Keratinocyte (primary cell): ENCODE results near the gene NPFFR1. TPM values are rescaled to one million over a fixed set of nuclear protein-coding genes. Genes with fewer than 3 reads are reported as not detected.

Source experiments
- DNase-seq: peaks from one replicate; pipeline ENCODE4 v3.0.0-alpha.2; 2011; ENCODE audit warnings: low read depth, missing footprints, low spot score
- FAIRE-seq: peaks from 2 replicates; lab custom pipeline; 2011; peaks lifted over from hg19 to GRCh38; lab: Jason Lieb, UNC
- H2AFZ ChIP-seq: 2 replicates; pipeline ENCODE4 v1.6.0; 2012; ENCODE audit warnings: low read length, control low read depth, inconsistent platforms; ENCODE audit not compliant: control insufficient read depth
- H3K27ac ChIP-seq: 2 replicates; pipeline ENCODE4 v1.5.1; 2011; ENCODE audit warnings: low read length; ENCODE audit not compliant: control insufficient read depth, insufficient read depth
- H3K27me3 ChIP-seq: 3 replicates; pipeline ENCODE4 v1.6.0; 2011; ENCODE audit warnings: low read length; ENCODE audit not compliant: control insufficient read depth, insufficient read depth; ENCODE audit errors: extremely low read depth
- H3K36me3 ChIP-seq, 2 experiments: 2 replicates in 1 of 2; 3 replicates in 1 of 2; pipeline ENCODE4 v1.5.1; 2011; ENCODE audit warnings: low read length in 2 of 2, mild to moderate bottlenecking in 1 of 2; ENCODE audit not compliant: control insufficient read depth in 2 of 2, insufficient read depth in 2 of 2; ENCODE audit errors: extremely low read depth in 1 of 2
- H3K4me1 ChIP-seq: 3 replicates; pipeline ENCODE4 v1.5.1; 2011; ENCODE audit warnings: low read length; ENCODE audit not compliant: control insufficient read depth, insufficient read depth; ENCODE audit errors: extremely low read depth
- H3K4me2 ChIP-seq: 3 replicates; pipeline ENCODE4 v1.6.0; 2011; ENCODE audit warnings: low read depth, low read length; ENCODE audit not compliant: control insufficient read depth, insufficient read depth; ENCODE audit errors: extremely low read depth
- H3K4me3 ChIP-seq, 3 experiments: fragments of 200-600 bp in 1 of 3; sonication (generic) in 1 of 3; 2 replicates in 2 of 3; 3 replicates in 1 of 3; pipeline ENCODE4 v1.5.1; 2011 to 2016; ENCODE audit warnings: low read length in 3 of 3, mild to moderate bottlenecking in 3 of 3, control low read depth in 2 of 3, inconsistent platforms in 1 of 3, low read depth in 1 of 3, mixed read lengths in 1 of 3, mixed run types in 1 of 3, moderate library complexity in 1 of 3; ENCODE audit not compliant: control insufficient read depth in 2 of 3, insufficient read depth in 2 of 3; ENCODE audit errors: extremely low read depth in 1 of 3
- H3K79me2 ChIP-seq: 2 replicates; pipeline ENCODE4 v1.6.0; 2012; ENCODE audit warnings: low read length; ENCODE audit not compliant: control insufficient read depth, insufficient read depth
- H3K9ac ChIP-seq: 3 replicates; pipeline ENCODE4 v1.6.0; 2011; ENCODE audit warnings: low read length; ENCODE audit not compliant: control insufficient read depth, insufficient read depth; ENCODE audit errors: extremely low read depth
- H3K9me1 ChIP-seq: 3 replicates; pipeline ENCODE4 v1.6.0; 2011; ENCODE audit warnings: low read length; ENCODE audit not compliant: control insufficient read depth, insufficient read depth; ENCODE audit errors: extremely low read depth
- H3K9me3 ChIP-seq: 2 replicates; pipeline ENCODE4 v1.5.1; 2012; ENCODE audit warnings: low read depth, low read length; ENCODE audit not compliant: control insufficient read depth
- H4K20me1 ChIP-seq: 3 replicates; pipeline ENCODE4 v1.6.0; 2011; ENCODE audit warnings: low read length; ENCODE audit not compliant: control insufficient read depth, insufficient read depth; ENCODE audit errors: extremely low read depth
- EZH2 ChIP-seq: IDR thresholded peaks from one replicate; pipeline ENCODE4 v1.6.1; 2012; ENCODE audit warnings: inconsistent platforms, mild to moderate bottlenecking, low read length, moderate library complexity
- dilution Hi-C: fragments of 300-500 bp; cut with MboI; formaldehyde crosslinking; loops from one replicate; pipeline ENCODE4 v1.7.0; 2020; ENCODE audit warnings: low sequenced_read_pairs; ENCODE audit not compliant: extremely low pct_ligation_motif_present
- polyA plus RNA-seq, 5 experiments: library from polyadenylated mRNA; depleted of rRNA in 3 of 5; stranded (reverse) in 3 of 5; stranded (forward) in 1 of 5; unstranded in 1 of 5; fragments of >200 nt; gene quantifications; 1 replicate in 1 of 5; 2 replicates in 3 of 5; 3 replicates in 1 of 5; pipeline versions ENCODE4 v1.2.1 to v1.2.3, GENCODE V29; 2011 to 2012; ENCODE audit warnings: missing spikeins in 2 of 5, low read depth in 1 of 5, low replicate concordance in 1 of 5
- TF ChIP-seq, protein P1 (sequence below), 3 experiments: IDR thresholded peaks in 1 of 3; conservative IDR thresholded peaks in 1 of 3; optimal IDR thresholded peaks in 1 of 3; 2 replicates in 2 of 3; 3 replicates in 1 of 3; pipeline versions ENCODE3 to v1.5.1; 2011; ENCODE audit warnings: low read length in 3 of 3, mild to moderate bottlenecking in 3 of 3, moderate library complexity in 2 of 3, control low read depth in 1 of 3, inconsistent platforms in 1 of 3; ENCODE audit not compliant: insufficient read depth in 2 of 3; ENCODE audit errors: extremely low read depth in 1 of 3

NPFFR1 gene
- polyA plus RNA-seq, 1 donor (not counting 4 experiments of a cell fraction or from before 2014, with no cell fraction given), result not detected

DNA sequence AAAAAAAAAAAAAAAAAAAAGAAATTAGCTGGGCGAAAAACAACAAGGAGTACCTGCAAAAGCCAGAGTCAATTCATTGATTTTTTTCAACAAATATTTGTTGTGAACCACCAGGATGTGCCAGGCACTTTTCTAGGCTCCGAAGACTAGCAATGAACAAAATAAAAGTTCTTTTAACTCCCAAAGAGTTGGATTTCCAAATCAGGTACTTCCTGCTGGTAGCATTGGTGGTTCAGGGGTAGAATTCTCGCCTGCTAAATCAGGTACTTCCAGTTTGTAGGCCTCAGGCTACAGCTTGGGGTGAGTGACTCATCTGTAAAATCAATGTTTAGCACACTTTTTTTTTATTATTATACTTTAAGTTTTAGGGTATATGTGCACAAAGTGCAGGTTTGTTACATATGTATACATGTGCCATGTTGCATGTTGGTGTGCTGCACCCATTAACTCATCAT is 61.4 kb downstream of the NPFFR1 start:
- DNase-seq (peak; percentile 57), FAIRE-seq (no peak)
- TF ChIP-seq, protein P1, sequence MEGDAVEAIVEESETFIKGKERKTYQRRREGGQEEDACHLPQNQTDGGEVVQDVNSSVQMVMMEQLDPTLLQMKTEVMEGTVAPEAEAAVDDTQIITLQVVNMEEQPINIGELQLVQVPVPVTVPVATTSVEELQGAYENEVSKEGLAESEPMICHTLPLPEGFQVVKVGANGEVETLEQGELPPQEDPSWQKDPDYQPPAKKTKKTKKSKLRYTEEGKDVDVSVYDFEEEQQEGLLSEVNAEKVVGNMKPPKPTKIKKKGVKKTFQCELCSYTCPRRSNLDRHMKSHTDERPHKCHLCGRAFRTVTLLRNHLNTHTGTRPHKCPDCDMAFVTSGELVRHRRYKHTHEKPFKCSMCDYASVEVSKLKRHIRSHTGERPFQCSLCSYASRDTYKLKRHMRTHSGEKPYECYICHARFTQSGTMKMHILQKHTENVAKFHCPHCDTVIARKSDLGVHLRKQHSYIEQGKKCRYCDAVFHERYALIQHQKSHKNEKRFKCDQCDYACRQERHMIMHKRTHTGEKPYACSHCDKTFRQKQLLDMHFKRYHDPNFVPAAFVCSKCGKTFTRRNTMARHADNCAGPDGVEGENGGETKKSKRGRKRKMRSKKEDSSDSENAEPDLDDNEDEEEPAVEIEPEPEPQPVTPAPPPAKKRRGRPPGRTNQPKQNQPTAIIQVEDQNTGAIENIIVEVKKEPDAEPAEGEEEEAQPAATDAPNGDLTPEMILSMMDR (optimal IDR thresholded peaks at IDR 0.05 in 1 of 3, IDR thresholded peaks at IDR 0.05 in 1 of 3, conservative IDR thresholded peaks at IDR 0.05 in 1 of 3; ENCODE audit: extremely low read depth in 1 of 3, insufficient read depth in 2 of 3, low read length in 3 of 3), result no peak
- no peak for TF ChIP-seq EZH2
- no peak overlapping the region for H3K9ac ChIP-seq
- peaks cover 6% of the 10 kb centered on the region for H4K20me1 ChIP-seq
- H2AFZ ChIP-seq, result no peak overlapping the region
- peak overlapping the region; percentile 61 for H3K4me2 ChIP-seq
- H3K79me2 ChIP-seq, result peaks cover 50% of the 10 kb centered on the region
- peaks cover 4% of the 10 kb centered on the region in 2 experiments for H3K36me3 ChIP-seq
- no peaks in the 10 kb centered on the region for H3K9me1 ChIP-seq
- dilution Hi-C loops, result no loop called here
- H3K27me3 ChIP-seq, result no peaks in the 10 kb centered on the region
- H3K9me3 ChIP-seq, result no peaks in the 10 kb centered on the region
- peak overlapping the region; percentile 44 for H3K27ac ChIP-seq
- H3K4me1 ChIP-seq, result peaks cover 13% of the 10 kb centered on the region
- no peak overlapping the region for H3K4me3 ChIP-seq

DNA sequence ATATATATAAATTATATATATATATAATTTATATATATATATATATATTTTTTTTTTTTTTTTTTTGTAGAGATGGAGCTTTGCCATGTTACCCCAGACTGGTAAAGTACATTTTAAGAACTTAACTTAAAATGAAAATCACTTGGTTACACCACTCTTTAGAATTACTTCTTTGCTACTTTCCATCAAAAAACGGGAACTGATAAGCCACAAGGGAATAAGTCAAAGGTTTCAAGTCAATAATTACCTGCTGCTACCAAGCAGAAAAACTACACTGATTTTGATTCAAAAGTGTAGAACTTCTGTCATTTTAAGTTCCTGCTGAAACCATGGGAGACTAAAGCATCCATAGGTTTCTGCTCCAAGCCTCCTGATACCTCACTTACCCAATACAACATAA is 62.8 kb downstream of the NPFFR1 start:
- peak overlapping the region; percentile 4 for H3K4me2 ChIP-seq
- FAIRE-seq, result no peak
- no peak overlapping the region for H3K4me3 ChIP-seq
- peaks cover 7 to 9% of the 10 kb centered on the region in 2 experiments for H3K36me3 ChIP-seq
- H3K9me1 ChIP-seq, result no peaks in the 10 kb centered on the region
- peaks cover 39% of the 10 kb centered on the region for H3K79me2 ChIP-seq
- DNase-seq, result no peak
- H2AFZ ChIP-seq, result no peak overlapping the region
- TF ChIP-seq, protein P1 (optimal IDR thresholded peaks at IDR 0.05 in 1 of 3, IDR thresholded peaks at IDR 0.05 in 1 of 3, conservative IDR thresholded peaks at IDR 0.05 in 1 of 3; ENCODE audit: extremely low read depth in 1 of 3, insufficient read depth in 2 of 3, low read length in 3 of 3), result no peak
- no peak for TF ChIP-seq EZH2
- peaks cover 13% of the 10 kb centered on the region for H3K4me1 ChIP-seq
- peaks cover 6% of the 10 kb centered on the region for H4K20me1 ChIP-seq
- H3K27me3 ChIP-seq, result no peaks in the 10 kb centered on the region
- H3K27ac ChIP-seq, result peak overlapping the region; percentile 8
- H3K9ac ChIP-seq, result no peak overlapping the region
- dilution Hi-C loops, result no loop called here
- no peaks in the 10 kb centered on the region for H3K9me3 ChIP-seq
